ENCODE data around the gene FARSA. TPM values are rescaled to one million over a fixed set of nuclear protein-coding genes. Genes with fewer than 3 reads are reported as not detected.

Gene FARSA
- polyA plus RNA-seq, 3 donors: 29.0 to 49.2 (median 47.9) TPM

DNA sequence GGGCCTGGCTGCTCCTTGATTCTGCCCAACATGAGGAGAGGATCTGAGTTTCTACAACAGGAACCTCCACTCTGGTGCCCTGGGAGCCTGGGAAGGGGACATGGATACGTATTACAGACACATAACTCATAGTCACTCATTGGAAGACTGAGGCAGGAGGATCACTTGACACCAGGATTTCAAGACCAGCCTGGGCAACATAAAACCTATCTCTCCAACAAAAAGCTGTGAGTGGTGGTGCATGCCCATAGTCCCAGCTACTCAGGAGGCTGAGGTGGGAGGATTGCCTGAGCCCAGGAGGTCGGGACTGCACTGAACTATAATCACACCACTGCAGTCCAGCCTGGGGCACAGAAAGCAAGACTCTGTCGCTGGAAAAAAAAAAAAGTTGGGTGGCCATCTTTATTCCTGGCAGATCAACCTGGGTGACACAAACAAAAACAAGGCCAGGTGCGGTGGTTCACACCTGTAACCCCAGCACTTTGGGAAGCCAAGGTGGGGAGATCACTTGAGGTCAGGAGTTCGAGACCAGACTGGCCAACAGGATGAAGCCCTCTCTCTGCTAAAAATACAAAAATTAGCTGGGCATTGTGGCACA, 45.4 kb downstream of the FARSA start:
- Mint-ChIP-seq H3K4me1 (peaks cover 44% of the 10 kb centered on the region), H3K27ac (peak overlapping the region in 1 of 7 donors; percentile 2), H3K9me3 (peaks cover 5 to 22% (median 13%) of the 10 kb centered on the region in 7 donors), H3K27me3 (ENCODE audit: low read depth in 3 of 3) (peaks cover 7 to 19% (median 12%) of the 10 kb centered on the region in 3 donors), H3K4me3 (no peak overlapping the region), H3K36me3 (no peaks in the 10 kb centered on the region)
- WGBS (ENCODE audit: insufficient coverage): 69% methylated on average over 2 of the region's 5 CpGs
- H3K9ac ChIP-seq (ENCODE audit: insufficient read depth, low read length, poor library complexity, severe bottlenecking): no peak overlapping the region
- H3K9me3 ChIP-seq (replicated peaks in 1 of 2; ENCODE audit: control insufficient read depth in 1 of 2, insufficient read depth in 1 of 2, low read length in 2 of 2): peaks cover 4 to 13% of the 10 kb centered on the region in 2 donors
- H3K79me2 ChIP-seq (ENCODE audit: insufficient read depth, low read length): peaks cover 11% of the 10 kb centered on the region
- peaks cover 0 to 6% of the 10 kb centered on the region in 2 donors for H3K27me3 ChIP-seq (ENCODE audit: control insufficient read depth in 2 of 2, insufficient read depth in 2 of 2, low read length in 2 of 2)
- peaks cover 46 to 53% of the 10 kb centered on the region in 2 donors for H3K4me1 ChIP-seq (ENCODE audit: control insufficient read depth in 1 of 2, insufficient read depth in 2 of 2, low read length in 2 of 2)
- H3K4me2 ChIP-seq (replicated peaks; ENCODE audit: extremely low read depth, low read length, poor library complexity, severe bottlenecking): no peak overlapping the region
- TF ChIP-seq, protein P1, sequence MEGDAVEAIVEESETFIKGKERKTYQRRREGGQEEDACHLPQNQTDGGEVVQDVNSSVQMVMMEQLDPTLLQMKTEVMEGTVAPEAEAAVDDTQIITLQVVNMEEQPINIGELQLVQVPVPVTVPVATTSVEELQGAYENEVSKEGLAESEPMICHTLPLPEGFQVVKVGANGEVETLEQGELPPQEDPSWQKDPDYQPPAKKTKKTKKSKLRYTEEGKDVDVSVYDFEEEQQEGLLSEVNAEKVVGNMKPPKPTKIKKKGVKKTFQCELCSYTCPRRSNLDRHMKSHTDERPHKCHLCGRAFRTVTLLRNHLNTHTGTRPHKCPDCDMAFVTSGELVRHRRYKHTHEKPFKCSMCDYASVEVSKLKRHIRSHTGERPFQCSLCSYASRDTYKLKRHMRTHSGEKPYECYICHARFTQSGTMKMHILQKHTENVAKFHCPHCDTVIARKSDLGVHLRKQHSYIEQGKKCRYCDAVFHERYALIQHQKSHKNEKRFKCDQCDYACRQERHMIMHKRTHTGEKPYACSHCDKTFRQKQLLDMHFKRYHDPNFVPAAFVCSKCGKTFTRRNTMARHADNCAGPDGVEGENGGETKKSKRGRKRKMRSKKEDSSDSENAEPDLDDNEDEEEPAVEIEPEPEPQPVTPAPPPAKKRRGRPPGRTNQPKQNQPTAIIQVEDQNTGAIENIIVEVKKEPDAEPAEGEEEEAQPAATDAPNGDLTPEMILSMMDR (IDR thresholded peaks at IDR 0.05): no peak
- intact Hi-C loops (cut with micrococcal nuclease): loop anchor here in 1 of 2 donors (10.0 kb wide), 2 partner anchors 47 to 77 kb away; partner anchors contain the start of genes CALR, DAND5 and FARSA
- DNase-seq: no peak
- H2AFZ ChIP-seq (ENCODE audit: insufficient read depth, low read depth, low read length, poor library complexity, severe bottlenecking): no peak overlapping the region
- H4K20me1 ChIP-seq (ENCODE audit: insufficient read depth, low read length): peaks cover 6% of the 10 kb centered on the region
- peaks cover 0 to 2% of the 10 kb centered on the region in 2 donors for H3K36me3 ChIP-seq (replicated peaks in 1 of 2; ENCODE audit: control insufficient read depth in 1 of 2, insufficient read depth in 2 of 2, low read length in 2 of 2)
- H3K27ac ChIP-seq (ENCODE audit: low read depth in 1 of 2, low read length in 2 of 2): no peak overlapping the region
- no peak overlapping the region for H3K4me3 ChIP-seq (replicated peaks in 1 of 3; ENCODE audit: low read depth in 2 of 3, low read length in 3 of 3)

DNA sequence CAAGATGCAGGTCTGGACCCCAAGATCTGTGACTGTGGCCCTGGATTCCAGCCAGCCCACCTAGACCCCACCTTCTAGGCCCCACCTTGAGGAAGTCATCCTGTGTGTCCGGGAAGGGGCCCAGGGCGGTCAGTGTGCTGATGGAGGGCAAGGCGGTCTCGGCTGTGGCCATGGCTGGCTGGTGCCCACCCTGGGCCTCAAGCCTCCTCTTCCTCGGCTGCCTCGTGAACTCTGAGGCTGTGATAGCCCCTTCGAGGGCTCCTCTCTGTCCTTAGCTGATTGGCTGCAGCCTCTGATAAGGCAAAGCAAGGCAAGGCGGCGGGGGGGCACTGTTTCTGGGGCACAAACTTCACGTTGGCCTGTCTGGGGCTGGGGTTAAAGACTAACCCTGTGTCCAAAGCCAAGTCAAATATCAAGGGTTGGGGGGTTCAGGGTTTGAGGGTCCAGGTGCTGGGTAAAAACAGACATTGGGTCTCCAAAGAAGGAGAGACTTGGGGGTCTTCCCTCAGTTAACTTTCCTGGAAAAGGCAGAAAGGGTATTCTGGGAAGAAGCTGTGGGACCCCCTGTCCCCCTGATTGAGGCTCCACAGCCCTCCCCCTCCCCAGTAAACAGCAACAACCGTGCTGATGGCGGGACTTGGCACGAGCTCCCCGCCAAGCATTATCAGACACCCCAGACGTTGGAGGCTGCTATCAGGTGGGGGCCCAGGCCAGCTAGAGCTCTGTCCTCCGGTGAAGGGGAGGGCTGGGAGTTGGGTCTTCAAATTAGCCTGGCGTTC, 46.4 kb downstream of the FARSA start, which contains the start of gene KLF1:
TSS of gene KLF1 (minus strand) at position 233 of the 779 bp plus-strand sequence. CDS start at position 172, 61 bp downstream.
- H3K9me3 ChIP-seq (replicated peaks in 1 of 2; ENCODE audit: control insufficient read depth in 1 of 2, insufficient read depth in 1 of 2, low read length in 2 of 2): peaks cover 4 to 18% of the 10 kb centered on the region in 2 donors

More for the DNA sequence above, 46.4 kb downstream of the FARSA start, which contains the start of gene KLF1:
- H3K4me2 ChIP-seq (replicated peaks; ENCODE audit: extremely low read depth, low read length, poor library complexity, severe bottlenecking): peak within 1 kb of the TSS; percentile 70
- Mint-ChIP-seq H3K4me1 (peaks cover 52% of the 10 kb centered on the region), H3K9me3 (peaks cover 8 to 27% (median 13%) of the 10 kb centered on the region in 7 donors), H3K27me3 (ENCODE audit: low read depth in 3 of 3) (peaks cover 7 to 19% (median 12%) of the 10 kb centered on the region in 3 donors), H3K27ac (peak within 1 kb of the TSS in 1 of 7 donors; percentile 44), H3K36me3 (no peaks in the 10 kb centered on the region), H3K4me3 (peak within 1 kb of the TSS; percentile 34 to 70)
- H3K4me1 ChIP-seq (ENCODE audit: control insufficient read depth in 1 of 2, insufficient read depth in 2 of 2, low read length in 2 of 2): peaks cover 55 to 62% of the 10 kb centered on the region in 2 donors
- H3K4me3 ChIP-seq (replicated peaks in 1 of 3; ENCODE audit: low read depth in 2 of 3, low read length in 3 of 3): peak within 1 kb of the TSS in 2 of 3 experiments; percentile 22 to 69
- peaks cover 0 to 6% of the 10 kb centered on the region in 2 donors for H3K27me3 ChIP-seq (ENCODE audit: control insufficient read depth in 2 of 2, insufficient read depth in 2 of 2, low read length in 2 of 2)
- no peak for DNase-seq
- H4K20me1 ChIP-seq (ENCODE audit: insufficient read depth, low read length): peaks cover 6% of the 10 kb centered on the region
- H3K27ac ChIP-seq (ENCODE audit: low read depth in 1 of 2, low read length in 2 of 2): no peak within 1 kb of the TSS
- H3K9ac ChIP-seq (ENCODE audit: insufficient read depth, low read length, poor library complexity, severe bottlenecking): peak within 1 kb of the TSS; percentile 56
- TF ChIP-seq, protein P1 (IDR thresholded peaks at IDR 0.05): no peak
- peak within 1 kb of the TSS; percentile 87 for H2AFZ ChIP-seq (ENCODE audit: insufficient read depth, low read depth, low read length, poor library complexity, severe bottlenecking)
- 87% methylated on average over 13 of the region's 17 CpGs for WGBS (ENCODE audit: insufficient coverage)
- peaks cover 11% of the 10 kb centered on the region for H3K79me2 ChIP-seq (ENCODE audit: insufficient read depth, low read length)
- no peaks in the 10 kb centered on the region for H3K36me3 ChIP-seq (replicated peaks in 1 of 2; ENCODE audit: control insufficient read depth in 1 of 2, insufficient read depth in 2 of 2, low read length in 2 of 2)
- intact Hi-C loops (cut with micrococcal nuclease): loop anchor here in 1 of 2 donors (10.0 kb wide), 2 partner anchors 48 to 78 kb away; partner anchors contain the start of genes CALR, DAND5 and FARSA
